Measurements from ENCODE around the gene NDUFS5. TPM values are rescaled to one million over a fixed set of nuclear protein-coding genes. Genes with fewer than 3 reads are reported as not detected.

Gene NDUFS5
- total RNA-seq, 1 donor from 2014 or later = 79.3 TPM

GRCh38 chr1:39080831-39081270, 54.7 kb downstream of the NDUFS5 start:
- Mint-ChIP-seq H3K27me3 (peaks cover 22% of the 10 kb centered on the region), H3K4me3 (peak overlapping the region; percentile 64), H3K9me3 (no peaks in the 10 kb centered on the region), H3K36me3 (ENCODE audit: low read depth) (no peaks in the 10 kb centered on the region), H3K4me1 (peaks cover 8% of the 10 kb centered on the region), H3K27ac (no peak overlapping the region)
- DNase-seq = no peak
- no peak for ATAC-seq (ENCODE audit: low read depth)
- TF ChIP-seq CTCF (IDR thresholded peaks at IDR 0.05) = no peak
- ChIA-PET CTCF (interaction anchor here (1.1 kb wide), 1 partner anchor 12 kb away, joined by 3 read pairs; no protein-coding TSS in a partner anchor), POLR2A (interaction anchor here (0.6 kb wide), 1 partner anchor 207 kb away, joined by 3 read pairs; no protein-coding TSS in a partner anchor)
- intact Hi-C loops (cut with micrococcal nuclease) = no loop called here

DNA sequence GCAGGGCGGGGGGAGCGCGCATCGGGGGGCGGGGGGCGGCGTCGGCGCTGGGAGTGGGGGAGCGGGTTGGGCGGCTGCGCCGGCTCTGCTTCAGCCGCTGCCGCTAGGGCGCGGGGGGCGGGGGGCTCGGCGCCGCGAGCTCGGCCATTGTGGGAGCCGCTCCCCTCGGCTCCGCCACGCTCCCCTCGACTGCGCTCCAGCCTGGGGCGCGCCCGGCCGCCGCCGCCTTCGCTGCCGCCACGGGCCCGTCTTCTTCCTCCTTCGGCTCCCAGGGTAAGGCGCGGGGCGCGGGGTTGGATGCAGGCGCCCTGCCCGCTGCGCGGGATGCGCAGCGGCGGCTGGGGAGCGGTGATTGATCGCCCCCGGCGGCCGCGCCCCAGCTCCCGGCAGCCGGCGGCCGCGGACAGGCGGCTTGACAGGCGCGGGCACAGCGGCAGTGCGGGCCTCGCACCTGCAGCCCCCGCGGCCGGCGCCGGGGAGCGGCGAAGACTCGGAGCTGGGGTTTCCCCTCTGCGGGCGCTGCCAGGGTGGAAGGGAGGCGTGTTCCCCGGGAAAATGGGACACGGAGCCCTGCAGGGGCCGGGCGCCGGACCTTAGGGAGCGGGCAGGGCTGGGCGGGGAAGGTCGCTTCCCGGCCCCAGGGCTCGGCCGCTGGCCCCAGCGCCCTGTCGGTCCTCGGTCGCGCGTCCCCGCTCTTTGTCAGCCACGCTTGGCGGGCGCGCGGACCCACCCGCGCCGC, 55.3 kb downstream of the NDUFS5 start:
- Mint-ChIP-seq H3K36me3 (ENCODE audit: low read depth) (no peaks in the 10 kb centered on the region), H3K4me1 (peaks cover 11% of the 10 kb centered on the region), H3K27ac (no peak overlapping the region), H3K4me3 (no peak overlapping the region), H3K9me3 (no peaks in the 10 kb centered on the region), H3K27me3 (peaks cover 22% of the 10 kb centered on the region)
- ChIA-PET POLR2A (no interaction called here), CTCF (no interaction called here)
- no peak for TF ChIP-seq CTCF (IDR thresholded peaks at IDR 0.05)
- DNase-seq (peak; percentile 24), ATAC-seq (ENCODE audit: low read depth) (peak; percentile 58)
- intact Hi-C loops (cut with micrococcal nuclease) = no loop called here

DNA sequence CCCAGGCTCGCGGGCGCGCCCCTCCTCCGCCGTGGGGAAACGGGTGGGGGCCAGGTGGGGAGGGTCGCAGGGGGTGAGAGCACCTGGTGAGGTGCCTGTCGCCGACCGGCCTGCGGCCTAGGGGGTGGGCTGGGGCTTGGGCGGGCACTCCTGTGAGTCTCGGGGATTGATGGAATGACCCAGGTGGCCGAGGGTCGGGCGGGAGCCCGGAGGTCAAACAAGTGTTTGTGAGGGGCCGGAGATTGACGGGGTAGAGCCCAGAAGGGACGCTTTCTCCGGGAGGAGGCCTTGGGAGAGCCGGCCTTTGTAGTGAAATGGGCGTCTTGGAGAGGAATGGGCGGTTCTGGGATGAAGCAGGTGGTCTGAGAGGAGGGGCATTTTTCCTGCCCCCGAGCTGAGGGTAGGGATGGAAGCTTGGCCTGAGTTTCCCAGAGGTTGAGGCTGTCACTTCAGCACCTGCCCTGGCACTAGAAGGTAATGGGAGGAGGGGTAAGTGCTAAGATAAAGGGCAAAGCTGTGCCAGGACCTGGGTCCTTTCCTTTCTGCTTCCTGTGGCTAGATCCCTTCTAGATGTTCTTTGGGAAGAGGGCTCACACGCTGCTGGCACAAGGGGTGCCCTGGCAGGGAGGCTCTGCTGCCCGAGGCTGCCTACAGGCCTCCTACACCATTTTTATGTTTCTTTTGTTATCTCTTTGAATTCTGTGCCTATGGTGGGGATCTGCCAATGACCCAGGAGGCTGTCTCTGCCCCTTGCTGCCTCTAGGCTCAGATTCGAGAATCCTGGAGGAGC, 56.1 kb downstream of the NDUFS5 start:
- no peak for ATAC-seq (ENCODE audit: low read depth)
- no peaks in the 10 kb centered on the region for H3K9me3 Mint-ChIP-seq
- no peak for DNase-seq
- no peaks in the 10 kb centered on the region for H3K36me3 Mint-ChIP-seq (ENCODE audit: low read depth)
- CTCF ChIA-PET = no interaction called here
- peaks cover 16% of the 10 kb centered on the region for H3K4me1 Mint-ChIP-seq
- POLR2A ChIA-PET = no interaction called here
- peak overlapping the region; percentile 59 for H3K4me3 Mint-ChIP-seq
- intact Hi-C loops (cut with micrococcal nuclease) = no loop called here
- no peak overlapping the region for H3K27ac Mint-ChIP-seq
- TF ChIP-seq CTCF (IDR thresholded peaks at IDR 0.05) = no peak
- peaks cover 22% of the 10 kb centered on the region for H3K27me3 Mint-ChIP-seq

DNA sequence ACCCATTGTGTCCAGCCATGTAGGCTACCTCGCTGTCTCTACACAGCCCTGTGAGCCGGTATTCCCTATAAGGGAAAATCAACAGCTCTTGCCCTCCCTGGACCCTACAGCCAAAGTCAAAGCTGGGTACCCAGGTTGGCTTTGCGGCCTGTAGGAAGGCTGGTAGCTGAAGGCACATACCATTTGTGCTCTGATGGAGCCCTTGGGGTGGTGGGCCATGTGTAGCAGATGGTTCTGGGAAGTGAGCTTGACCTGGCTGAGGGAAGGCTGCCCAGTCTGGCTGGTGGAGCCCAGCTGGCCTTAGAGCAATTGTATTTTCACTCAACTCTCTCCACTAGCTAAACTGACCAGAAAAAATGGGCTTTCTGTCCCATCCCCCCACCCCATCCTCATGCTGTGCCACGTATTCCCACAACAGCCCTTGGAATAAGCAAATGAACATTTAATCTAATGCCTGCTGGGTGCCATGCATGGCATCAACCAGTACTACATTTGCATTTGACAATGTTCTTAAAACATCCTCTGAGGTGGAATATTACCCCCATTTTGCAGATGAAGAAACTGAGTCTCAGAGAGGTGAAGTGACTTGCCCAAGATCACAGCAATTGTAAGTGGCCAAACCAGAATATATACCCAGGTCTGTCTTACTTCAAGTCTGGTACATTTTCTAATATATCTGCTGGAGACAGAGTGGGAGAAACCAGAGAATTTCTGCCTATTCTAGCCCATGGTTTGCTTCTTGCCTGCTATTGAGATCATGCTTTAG, 56.8 kb downstream of the NDUFS5 start:
- no peak for ATAC-seq (ENCODE audit: low read depth)
- no peaks in the 10 kb centered on the region for H3K36me3 Mint-ChIP-seq (ENCODE audit: low read depth)
- H3K4me1 Mint-ChIP-seq = peaks cover 16% of the 10 kb centered on the region
- POLR2A ChIA-PET = no interaction called here
- intact Hi-C loops (cut with micrococcal nuclease) = no loop called here
- no peak overlapping the region for H3K27ac Mint-ChIP-seq
- DNase-seq = no peak
- H3K27me3 Mint-ChIP-seq = peaks cover 22% of the 10 kb centered on the region
- H3K4me3 Mint-ChIP-seq = peak overlapping the region; percentile 59
- TF ChIP-seq CTCF (IDR thresholded peaks at IDR 0.05) = no peak
- CTCF ChIA-PET = no interaction called here
- H3K9me3 Mint-ChIP-seq = no peaks in the 10 kb centered on the region

DNA sequence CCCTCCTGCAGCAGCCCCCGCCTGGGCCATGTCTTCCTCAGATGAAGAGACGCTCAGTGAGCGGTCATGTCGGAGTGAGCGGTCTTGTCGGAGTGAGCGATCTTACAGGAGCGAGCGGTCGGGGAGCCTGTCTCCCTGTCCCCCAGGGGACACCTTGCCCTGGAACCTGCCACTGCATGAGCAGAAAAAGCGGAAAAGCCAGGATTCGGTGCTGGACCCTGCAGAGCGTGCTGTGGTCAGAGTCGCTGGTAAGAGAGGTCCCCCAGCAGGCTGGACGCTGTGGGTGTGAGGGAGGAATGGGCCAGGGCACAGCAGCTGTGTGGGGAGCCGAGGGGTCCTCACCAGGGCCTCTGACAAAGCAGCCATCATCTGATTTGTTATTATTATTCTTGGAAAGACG, 58.0 kb downstream of the NDUFS5 start:
- ChIA-PET POLR2A (no interaction called here), CTCF (no interaction called here)
- intact Hi-C loops (cut with micrococcal nuclease) = no loop called here
- DNase-seq (no peak), ATAC-seq (ENCODE audit: low read depth) (no peak)
- H3K9me3 Mint-ChIP-seq = no peaks in the 10 kb centered on the region
- no peak for TF ChIP-seq CTCF (IDR thresholded peaks at IDR 0.05)
- peaks cover 22% of the 10 kb centered on the region for H3K27me3 Mint-ChIP-seq
- H3K27ac Mint-ChIP-seq = no peak overlapping the region
- H3K4me1 Mint-ChIP-seq = peaks cover 16% of the 10 kb centered on the region
- H3K4me3 Mint-ChIP-seq = no peak overlapping the region
- H3K36me3 Mint-ChIP-seq (ENCODE audit: low read depth) = no peaks in the 10 kb centered on the region

Measured in activated B cell treated with CpG ODN at 0.5 μM for 24 hours (primary cell).